ENCODE measurements around the gene SPHK1. TPM values are rescaled to one million over a fixed set of nuclear protein-coding genes. Genes with fewer than 3 reads are reported as not detected.

The SPHK1 gene
- polyA plus RNA-seq, 1 donor from 2014 or later, result not detected

GRCh38 chr17:76404976-76405563, 20.7 kb downstream of the SPHK1 start:
- peak overlapping the region in 1 of 4 donors; percentile 85 for H3K4me3 Mint-ChIP-seq
- peaks cover 13% of the 10 kb centered on the region for H3K36me3 Mint-ChIP-seq
- no peaks in the 10 kb centered on the region for H3K27me3 Mint-ChIP-seq
- H3K4me1 Mint-ChIP-seq, result peaks cover 25 to 32% (median 28%) of the 10 kb centered on the region in 3 donors
- peak overlapping the region in 2 of 3 donors; percentile 84 to 91 for H3K27ac Mint-ChIP-seq
- no peaks in the 10 kb centered on the region for H3K9me3 Mint-ChIP-seq

GRCh38 chr17:76405607-76405966, 21.2 kb downstream of the SPHK1 start:
- peaks cover 13% of the 10 kb centered on the region for H3K36me3 Mint-ChIP-seq
- H3K9me3 Mint-ChIP-seq, result no peaks in the 10 kb centered on the region
- H3K4me3 Mint-ChIP-seq, result peak overlapping the region in 1 of 4 donors; percentile 85
- H3K27me3 Mint-ChIP-seq, result no peaks in the 10 kb centered on the region
- peak overlapping the region in 2 of 3 donors; percentile 84 to 91 for H3K27ac Mint-ChIP-seq
- H3K4me1 Mint-ChIP-seq, result peaks cover 25 to 32% (median 28%) of the 10 kb centered on the region in 3 donors

GRCh38 chr17:76405967-76406647, 21.7 kb downstream of the SPHK1 start:
- Mint-ChIP-seq H3K27me3 (no peaks in the 10 kb centered on the region), H3K4me3 (peak overlapping the region; percentile 16 to 85 (median 69)), H3K27ac (peak overlapping the region; percentile 84 to 94 (median 91)), H3K36me3 (peaks cover 13% of the 10 kb centered on the region), H3K9me3 (no peaks in the 10 kb centered on the region), H3K4me1 (peaks cover 25 to 32% (median 28%) of the 10 kb centered on the region in 3 donors)

- H3K36me3 Mint-ChIP-seq, result peaks cover 8% of the 10 kb centered on the region
- no peaks in the 10 kb centered on the region for H3K27me3 Mint-ChIP-seq
- peak overlapping the region in 1 of 4 donors; percentile 9 for H3K4me3 Mint-ChIP-seq
- H3K4me1 Mint-ChIP-seq, result peaks cover 24 to 32% (median 28%) of the 10 kb centered on the region in 3 donors
- H3K27ac Mint-ChIP-seq, result peak overlapping the region in 2 of 3 donors; percentile 69 to 84
- no peaks in the 10 kb centered on the region for H3K9me3 Mint-ChIP-seq
Observed at GRCh38 chr17:76407509-76407908, 23.1 kb downstream of the SPHK1 start.

GRCh38 chr17:76408037-76408849, 23.8 kb downstream of the SPHK1 start:
- Mint-ChIP-seq H3K36me3 (peaks cover 8% of the 10 kb centered on the region), H3K9me3 (no peaks in the 10 kb centered on the region), H3K4me3 (peak overlapping the region in 1 of 4 donors; percentile 30), H3K27ac (peak overlapping the region; percentile 12 to 81 (median 69)), H3K27me3 (no peaks in the 10 kb centered on the region), H3K4me1 (peaks cover 27 to 32% (median 28%) of the 10 kb centered on the region in 3 donors)

GRCh38 chr17:76410328-76410965, 26.0 kb downstream of the SPHK1 start:
- no peak overlapping the region for H3K27ac Mint-ChIP-seq
- H3K9me3 Mint-ChIP-seq, result no peaks in the 10 kb centered on the region
- peaks cover 23 to 29% (median 23%) of the 10 kb centered on the region in 3 donors for H3K4me1 Mint-ChIP-seq

GRCh38 chr17:76411247-76411646, 26.8 kb downstream of the SPHK1 start:
- Mint-ChIP-seq H3K9me3 (no peaks in the 10 kb centered on the region), H3K36me3 (peaks cover 1% of the 10 kb centered on the region), H3K27ac (no peak overlapping the region), H3K4me1 (peaks cover 15 to 23% (median 21%) of the 10 kb centered on the region in 3 donors), H3K4me3 (no peak overlapping the region), H3K27me3 (no peaks in the 10 kb centered on the region)

More at GRCh38 chr17:76410328-76410965, 26.0 kb downstream of the SPHK1 start:
- H3K36me3 Mint-ChIP-seq, result peaks cover 1% of the 10 kb centered on the region
- no peak overlapping the region for H3K4me3 Mint-ChIP-seq
- H3K27me3 Mint-ChIP-seq, result no peaks in the 10 kb centered on the region

GRCh38 chr17:76414334-76415295, 30.2 kb downstream of the SPHK1 start:
- peaks cover 4% of the 10 kb centered on the region for H3K36me3 Mint-ChIP-seq
- H3K4me1 Mint-ChIP-seq, result peaks cover 10 to 18% (median 11%) of the 10 kb centered on the region in 3 donors
- H3K27me3 Mint-ChIP-seq, result no peaks in the 10 kb centered on the region
- no peak overlapping the region for H3K27ac Mint-ChIP-seq
- no peak overlapping the region for H3K4me3 Mint-ChIP-seq
- no peaks in the 10 kb centered on the region for H3K9me3 Mint-ChIP-seq

- peaks cover 21 to 29% (median 23%) of the 10 kb centered on the region in 3 donors for H3K4me1 Mint-ChIP-seq
- H3K27ac Mint-ChIP-seq, result no peak overlapping the region
- no peak overlapping the region for H3K4me3 Mint-ChIP-seq
- H3K36me3 Mint-ChIP-seq, result peaks cover 4% of the 10 kb centered on the region
- H3K27me3 Mint-ChIP-seq, result no peaks in the 10 kb centered on the region
- no peaks in the 10 kb centered on the region for H3K9me3 Mint-ChIP-seq
Observed at GRCh38 chr17:76415786-76416185, 31.4 kb downstream of the SPHK1 start.

- Mint-ChIP-seq H3K36me3 (peaks cover 6% of the 10 kb centered on the region), H3K27ac (peak overlapping the region in 1 of 3 donors; percentile 82), H3K27me3 (no peaks in the 10 kb centered on the region), H3K4me3 (no peak overlapping the region), H3K4me1 (peaks cover 22 to 33% (median 24%) of the 10 kb centered on the region in 3 donors), H3K9me3 (no peaks in the 10 kb centered on the region)
Observed at GRCh38 chr17:76416457-76416856, 32.0 kb downstream of the SPHK1 start.

GRCh38 chr17:76416899-76417298, 32.5 kb downstream of the SPHK1 start:
- Mint-ChIP-seq H3K9me3 (no peaks in the 10 kb centered on the region), H3K4me1 (peaks cover 24 to 33% (median 25%) of the 10 kb centered on the region in 3 donors), H3K4me3 (no peak overlapping the region), H3K36me3 (peaks cover 6% of the 10 kb centered on the region), H3K27ac (no peak overlapping the region), H3K27me3 (no peaks in the 10 kb centered on the region)

GRCh38 chr17:76417499-76418143, 33.2 kb downstream of the SPHK1 start:
- peaks cover 27 to 33% (median 30%) of the 10 kb centered on the region in 3 donors for H3K4me1 Mint-ChIP-seq

GRCh38 chr17:76419576-76420260, 35.3 kb downstream of the SPHK1 start:
- H3K36me3 Mint-ChIP-seq, result peaks cover 11% of the 10 kb centered on the region
- no peaks in the 10 kb centered on the region for H3K27me3 Mint-ChIP-seq
- no peaks in the 10 kb centered on the region for H3K9me3 Mint-ChIP-seq
- H3K4me1 Mint-ChIP-seq, result peaks cover 29 to 34% (median 33%) of the 10 kb centered on the region in 3 donors
- peak overlapping the region in 1 of 3 donors; percentile 6 for H3K27ac Mint-ChIP-seq
- peak overlapping the region in 3 of 4 donors; percentile 19 to 87 (median 83) for H3K4me3 Mint-ChIP-seq

More at GRCh38 chr17:76417499-76418143, 33.2 kb downstream of the SPHK1 start:
- H3K4me3 Mint-ChIP-seq, result peak overlapping the region in 3 of 4 donors; percentile 43 to 75 (median 58)
- no peaks in the 10 kb centered on the region for H3K9me3 Mint-ChIP-seq
- H3K27me3 Mint-ChIP-seq, result no peaks in the 10 kb centered on the region
- peak overlapping the region in 1 of 3 donors; percentile 67 for H3K27ac Mint-ChIP-seq
- peaks cover 6% of the 10 kb centered on the region for H3K36me3 Mint-ChIP-seq

Measured in IgD-negative memory B cell (primary cell).